ENCODE data around the gene MON1B. TPM values are rescaled to one million over a fixed set of nuclear protein-coding genes. Genes with fewer than 3 reads are reported as not detected.

The MON1B gene
- 10 to 100 TPM; 24.1 to 51.4 (median 40.7) TPM for total RNA-seq

GRCh38 chr16:77190478-77191258 lies at the start of gene MON1B:
MON1B (plus strand) TSS chr16:77191190; CDS start chr16:77191486, 296 bp downstream.
- Histone ChIP-seq H3K27me3 (no peaks in the 10 kb centered on the region), H3K4me1 (peaks cover 12 to 14% of the 10 kb centered on the region in 2 donors), H3K27ac (peak within 1 kb of the TSS; percentile 70 to 97 (median 94)), H3K4me3 (replicated peaks in 1 of 3) (peak within 1 kb of the TSS; percentile 66 to 98 (median 72)), H3K9me3 (no peaks in the 10 kb centered on the region), H3K36me3 (peaks cover 17 to 19% of the 10 kb centered on the region in 2 donors)
- peak; percentile 99 for DNase-seq
- intact Hi-C loops (cut with DNase I): loop anchor here (5.0 kb wide), 1 partner anchor 1543 kb away; the partner anchor contains the start of genes KARS1 and TERF2IP
- 0% methylated on average over 48 to 61 of the region's 63 CpGs for WGBS, 2 donors
- peak in 1 of 2 donors; percentile 83 for TF ChIP-seq POLR2A (IDR thresholded peaks at IDR 0.05)
- TF ChIP-seq, protein P1, sequence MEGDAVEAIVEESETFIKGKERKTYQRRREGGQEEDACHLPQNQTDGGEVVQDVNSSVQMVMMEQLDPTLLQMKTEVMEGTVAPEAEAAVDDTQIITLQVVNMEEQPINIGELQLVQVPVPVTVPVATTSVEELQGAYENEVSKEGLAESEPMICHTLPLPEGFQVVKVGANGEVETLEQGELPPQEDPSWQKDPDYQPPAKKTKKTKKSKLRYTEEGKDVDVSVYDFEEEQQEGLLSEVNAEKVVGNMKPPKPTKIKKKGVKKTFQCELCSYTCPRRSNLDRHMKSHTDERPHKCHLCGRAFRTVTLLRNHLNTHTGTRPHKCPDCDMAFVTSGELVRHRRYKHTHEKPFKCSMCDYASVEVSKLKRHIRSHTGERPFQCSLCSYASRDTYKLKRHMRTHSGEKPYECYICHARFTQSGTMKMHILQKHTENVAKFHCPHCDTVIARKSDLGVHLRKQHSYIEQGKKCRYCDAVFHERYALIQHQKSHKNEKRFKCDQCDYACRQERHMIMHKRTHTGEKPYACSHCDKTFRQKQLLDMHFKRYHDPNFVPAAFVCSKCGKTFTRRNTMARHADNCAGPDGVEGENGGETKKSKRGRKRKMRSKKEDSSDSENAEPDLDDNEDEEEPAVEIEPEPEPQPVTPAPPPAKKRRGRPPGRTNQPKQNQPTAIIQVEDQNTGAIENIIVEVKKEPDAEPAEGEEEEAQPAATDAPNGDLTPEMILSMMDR (IDR thresholded peaks at IDR 0.05): peak in 2 of 6 experiments; percentile 3 to 39

GRCh38 chr16:77143364-77143763 lies 47.6 kb upstream of the MON1B start:
- no peaks in the 10 kb centered on the region for H3K4me1 ChIP-seq
- no peaks in the 10 kb centered on the region for H3K9me3 ChIP-seq
- H3K4me3 ChIP-seq (replicated peaks in 1 of 3): no peak overlapping the region
- TF ChIP-seq POLR2A (IDR thresholded peaks at IDR 0.05): no peak
- TF ChIP-seq, protein P1 (IDR thresholded peaks at IDR 0.05): no peak
- DNase-seq: no peak
- no peak overlapping the region for H3K27ac ChIP-seq
- H3K36me3 ChIP-seq: no peaks in the 10 kb centered on the region
- intact Hi-C loops (cut with DNase I): no loop called here
- no peaks in the 10 kb centered on the region for H3K27me3 ChIP-seq

GRCh38 chr16:77148121-77148520 lies 42.9 kb upstream of the MON1B start:
- DNase-seq: no peak
- no peak overlapping the region for H3K4me3 ChIP-seq (replicated peaks in 1 of 3)

GRCh38 chr16:77157346-77158058 lies 33.5 kb upstream of the MON1B start:
- Histone ChIP-seq H3K4me1 (no peaks in the 10 kb centered on the region), H3K4me3 (replicated peaks in 1 of 3) (no peak overlapping the region), H3K36me3 (no peaks in the 10 kb centered on the region), H3K27me3 (no peaks in the 10 kb centered on the region), H3K27ac (no peak overlapping the region), H3K9me3 (no peaks in the 10 kb centered on the region)
- no peak for TF ChIP-seq POLR2A (IDR thresholded peaks at IDR 0.05)
- TF ChIP-seq, protein P1 (IDR thresholded peaks at IDR 0.05): no peak
- 36 to 37% methylated on average over 3 of the region's 3 CpGs for WGBS, 2 donors
- no peak for DNase-seq
- intact Hi-C loops (cut with DNase I): no loop called here

More at GRCh38 chr16:77148121-77148520, 42.9 kb upstream of the MON1B start:
- H3K4me1 ChIP-seq: no peaks in the 10 kb centered on the region
- whole genome bisulfite sequencing, 2 donors: 69 to 81% methylated on average over 4 of the region's 4 CpGs
- no peaks in the 10 kb centered on the region for H3K36me3 ChIP-seq
- no peak overlapping the region for H3K27ac ChIP-seq
- H3K27me3 ChIP-seq: no peaks in the 10 kb centered on the region
- TF ChIP-seq, protein P1 (IDR thresholded peaks at IDR 0.05): no peak
- TF ChIP-seq POLR2A (IDR thresholded peaks at IDR 0.05): no peak
- intact Hi-C loops (cut with DNase I): no loop called here
- H3K9me3 ChIP-seq: no peaks in the 10 kb centered on the region

DNA sequence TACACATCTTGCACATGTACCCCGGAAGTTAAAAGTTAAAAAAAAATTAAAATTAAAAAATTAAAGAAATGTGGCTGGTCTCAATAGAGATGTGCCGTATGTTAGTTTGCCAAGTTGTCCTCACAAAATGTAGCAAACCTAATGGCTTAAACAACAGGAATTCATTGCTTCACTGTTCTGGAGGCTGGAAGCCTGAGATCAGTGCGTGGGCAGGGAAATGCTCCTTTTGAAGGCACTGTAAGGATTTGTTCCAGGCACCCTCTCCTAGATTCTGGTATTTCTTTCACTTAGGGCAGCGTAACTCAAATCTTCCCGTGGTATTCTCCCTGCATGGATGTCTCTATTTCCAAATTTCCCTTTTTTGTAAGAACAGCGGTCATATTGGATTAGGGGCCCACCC lies 32.7 kb upstream of the MON1B start:
- Histone ChIP-seq H3K27me3 (no peaks in the 10 kb centered on the region), H3K4me3 (replicated peaks in 1 of 3) (no peak overlapping the region), H3K36me3 (no peaks in the 10 kb centered on the region), H3K4me1 (no peaks in the 10 kb centered on the region), H3K27ac (no peak overlapping the region), H3K9me3 (no peaks in the 10 kb centered on the region)
- intact Hi-C loops (cut with DNase I): no loop called here
- TF ChIP-seq POLR2A (IDR thresholded peaks at IDR 0.05): no peak
- TF ChIP-seq, protein P1 (IDR thresholded peaks at IDR 0.05): no peak
- 83 to 92% methylated on average over 6 of the region's 6 CpGs for WGBS, 2 donors
- no peak for DNase-seq

All from thyroid gland (tissue), 4 donors.